Activated CD4-positive, alpha-beta T cell treated with anti-CD3 and anti-CD28 coated beads for 1 hour (primary cell): ENCODE results near the gene JAKMIP1.
"Not testable (repeated sequence)": the region's sequence is repeated elsewhere in the genome, so short reads cannot be mapped to it uniquely, and the experiment has no call there.

Experiments used
- DNase-seq: peaks from one replicate; pipeline ENCODE4 v3.0.0-alpha.2; 2020

Gene JAKMIP1

GRCh38 chr4:6029254-6029653 lies 171.1 kb downstream of the JAKMIP1 start:
- no peak for DNase-seq

- DNase-seq = no peak
Observed at GRCh38 chr4:6028168-6028567, 172.2 kb downstream of the JAKMIP1 start.

GRCh38 chr4:6027392-6027791 lies 173.0 kb downstream of the JAKMIP1 start:
- no peak for DNase-seq

DNA sequence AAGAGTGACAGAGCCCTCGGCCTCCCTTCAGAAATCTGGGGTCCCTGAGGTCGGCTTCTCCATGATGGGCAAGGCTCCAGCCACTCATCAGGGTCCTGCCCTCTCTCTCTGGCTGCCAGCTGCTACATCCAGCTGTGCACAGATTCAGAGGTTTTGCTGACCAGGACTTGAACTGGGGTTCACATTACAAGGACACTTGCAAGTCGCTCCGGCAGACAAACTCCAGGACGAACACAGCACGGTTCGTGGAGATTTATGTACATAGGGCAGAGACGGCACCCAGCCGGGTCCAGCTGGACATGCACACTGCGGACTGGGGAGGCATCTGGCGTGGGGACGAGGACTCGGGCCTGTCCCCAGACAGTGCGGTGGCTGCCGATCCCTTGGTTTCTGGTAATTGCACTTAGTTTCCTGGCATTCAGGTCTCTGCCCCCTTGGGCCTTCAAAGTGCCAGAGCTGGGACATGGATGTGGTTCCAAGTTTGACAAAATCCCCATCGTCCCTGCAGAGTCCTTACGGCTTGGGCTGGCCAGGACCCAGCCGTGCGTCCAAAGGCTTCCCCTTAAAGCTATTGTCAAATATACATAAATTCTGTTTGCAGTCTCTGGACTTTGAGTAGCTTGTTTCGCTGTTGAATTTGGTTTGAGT lies 175.9 kb downstream of the JAKMIP1 start:
- DNase-seq = no peak

GRCh38 chr4:6023731-6024130 lies 176.6 kb downstream of the JAKMIP1 start:
- DNase-seq = no peak

- no peak for DNase-seq
Observed at GRCh38 chr4:6022607-6023288, 177.6 kb downstream of the JAKMIP1 start.

DNA sequence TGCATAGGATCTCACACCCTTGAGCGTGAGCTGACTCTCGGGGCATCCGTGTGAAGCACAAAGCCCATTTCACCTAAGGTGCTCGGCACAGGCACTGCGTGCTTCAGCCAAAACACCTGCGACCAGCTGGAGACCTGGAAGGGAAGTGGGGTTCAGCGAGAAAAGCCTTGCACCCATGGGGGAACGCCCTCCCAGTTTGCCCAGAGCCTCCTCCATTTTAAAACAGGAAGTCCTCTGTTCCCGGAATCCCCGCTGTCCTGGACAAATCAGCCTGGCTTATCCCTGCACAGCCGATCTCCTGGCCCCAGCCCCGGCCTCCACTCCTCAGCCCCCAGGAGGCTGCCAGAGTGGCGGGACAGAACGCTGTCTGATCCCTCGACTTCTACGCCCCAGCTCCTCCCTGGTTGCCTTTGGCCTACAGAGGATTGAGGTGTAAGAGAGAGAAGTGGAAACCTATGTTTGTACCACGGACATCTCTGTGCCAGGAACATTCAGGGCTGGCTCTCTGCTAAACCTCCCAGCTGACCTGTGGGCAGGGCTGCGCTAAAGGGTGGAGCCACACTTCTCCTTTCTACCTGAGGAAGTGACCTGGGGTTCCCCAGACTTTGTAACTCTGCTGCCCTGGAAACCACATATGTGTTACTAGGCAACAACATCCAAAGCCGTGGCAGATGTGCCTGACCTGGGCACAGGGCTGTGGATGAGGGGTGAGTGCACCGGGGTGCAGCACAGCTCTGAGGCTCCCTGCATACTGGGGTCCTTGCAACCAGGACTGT lies 178.3 kb downstream of the JAKMIP1 start:
- DNase-seq = no peak

- DNase-seq = no peak
Observed at GRCh38 chr4:6020613-6021012, 179.7 kb downstream of the JAKMIP1 start.

GRCh38 chr4:6019316-6020263 lies 180.8 kb downstream of the JAKMIP1 start:
- DNase-seq = no peak

DNA sequence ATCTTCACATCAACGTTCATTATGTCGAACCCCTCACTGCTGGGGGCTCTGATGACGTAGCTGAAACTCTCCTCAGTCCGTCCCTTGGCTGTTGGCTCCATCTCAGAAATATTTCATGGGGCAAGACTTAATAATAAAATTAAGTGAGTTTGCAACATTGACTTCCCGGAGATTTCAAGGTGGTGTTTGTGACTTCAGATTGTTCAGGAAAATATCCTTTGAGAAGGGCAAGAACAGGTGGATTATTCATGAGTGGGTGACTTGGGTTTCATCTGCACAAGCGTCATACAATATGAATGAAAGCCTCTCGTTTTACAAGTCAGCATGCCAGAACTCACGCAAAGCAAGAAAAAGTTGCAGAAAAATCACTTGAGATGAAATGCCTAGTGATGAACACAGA lies 182.0 kb downstream of the JAKMIP1 start, which contains the start of gene C4orf50:
C4orf50 (minus strand) TSS at position 101 of the 400 bp plus-strand sequence.
- DNase-seq = no peak

- DNase-seq = no peak
Observed at GRCh38 chr4:6017800-6018199, 182.5 kb downstream of the JAKMIP1 start.

GRCh38 chr4:6017030-6017429 lies 183.3 kb downstream of the JAKMIP1 start:
- no peak for DNase-seq

GRCh38 chr4:6013564-6013963 lies 186.8 kb downstream of the JAKMIP1 start:
- no peak for DNase-seq

GRCh38 chr4:6012200-6012599 lies 188.1 kb downstream of the JAKMIP1 start:
- DNase-seq = no peak

DNA sequence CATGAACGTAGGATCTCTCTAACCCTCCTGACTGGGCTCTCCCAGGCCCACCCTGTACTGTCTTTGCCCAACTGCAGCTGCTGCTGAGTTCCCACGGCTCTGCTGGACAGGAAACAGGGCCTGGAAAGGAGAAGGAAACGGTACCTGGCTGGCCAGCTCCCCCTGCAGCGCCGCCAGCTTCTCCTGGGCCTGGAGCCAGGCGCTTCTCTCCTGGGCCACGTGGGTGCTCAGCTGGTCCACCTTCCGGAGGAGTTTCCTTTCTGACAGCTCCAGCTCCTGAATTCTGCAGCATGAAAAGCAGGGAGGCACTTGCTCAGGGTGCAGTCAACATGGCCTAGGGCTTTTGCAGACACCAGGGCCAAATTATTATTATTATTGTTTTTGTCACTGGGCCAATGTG lies 188.7 kb downstream of the JAKMIP1 start:
- no peak for DNase-seq

GRCh38 chr4:6011271-6011671 lies 189.1 kb downstream of the JAKMIP1 start:
- no peak for DNase-seq

DNA sequence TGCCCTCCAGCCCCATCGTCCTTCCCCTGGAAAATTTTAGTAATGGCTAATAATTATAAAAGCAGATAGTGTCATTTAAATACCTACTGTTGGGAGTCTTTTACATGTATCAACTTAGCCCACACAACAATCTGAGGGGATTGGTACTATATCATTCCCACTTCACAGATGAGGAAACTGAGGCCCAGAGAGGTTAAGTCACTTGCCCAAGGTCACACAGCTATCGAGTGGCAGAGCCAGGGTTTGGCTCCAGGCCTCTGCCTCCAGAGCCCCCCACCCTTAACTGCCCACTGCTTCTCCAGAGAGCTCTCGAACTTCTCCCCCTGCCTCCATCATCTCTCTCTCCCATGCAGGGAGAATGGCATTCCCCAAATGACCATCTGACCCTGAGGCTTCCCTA lies 189.6 kb downstream of the JAKMIP1 start:
- no peak for DNase-seq

GRCh38 chr4:6009452-6009851 lies 190.9 kb downstream of the JAKMIP1 start:
- no peak for DNase-seq

GRCh38 chr4:6008766-6009385 lies 191.5 kb downstream of the JAKMIP1 start:
- no peak for DNase-seq

DNA sequence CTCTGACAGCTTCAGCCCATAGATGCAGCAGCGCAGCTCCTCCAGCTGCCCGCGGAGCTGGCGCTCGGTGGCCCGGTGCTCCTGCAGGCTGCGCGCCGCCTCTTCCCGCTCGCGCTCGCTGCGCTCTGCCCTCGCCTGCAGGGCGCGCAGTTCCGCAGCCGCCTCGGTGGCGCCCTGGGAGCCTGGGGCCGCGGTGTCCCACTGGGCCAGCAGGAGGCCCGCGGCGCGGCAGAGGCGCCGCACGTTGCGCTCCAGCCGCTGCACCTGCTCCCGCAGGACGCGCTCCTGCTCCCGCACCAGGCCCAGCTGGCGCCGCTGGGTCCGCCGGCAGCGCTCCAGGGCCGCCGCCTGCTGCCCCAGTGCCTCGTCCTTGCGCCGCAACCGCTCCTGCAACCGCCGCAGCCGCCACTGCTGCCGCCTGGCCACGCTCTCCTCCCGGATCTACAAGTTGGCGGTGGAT lies 192.2 kb downstream of the JAKMIP1 start:
- no peak for DNase-seq

DNA sequence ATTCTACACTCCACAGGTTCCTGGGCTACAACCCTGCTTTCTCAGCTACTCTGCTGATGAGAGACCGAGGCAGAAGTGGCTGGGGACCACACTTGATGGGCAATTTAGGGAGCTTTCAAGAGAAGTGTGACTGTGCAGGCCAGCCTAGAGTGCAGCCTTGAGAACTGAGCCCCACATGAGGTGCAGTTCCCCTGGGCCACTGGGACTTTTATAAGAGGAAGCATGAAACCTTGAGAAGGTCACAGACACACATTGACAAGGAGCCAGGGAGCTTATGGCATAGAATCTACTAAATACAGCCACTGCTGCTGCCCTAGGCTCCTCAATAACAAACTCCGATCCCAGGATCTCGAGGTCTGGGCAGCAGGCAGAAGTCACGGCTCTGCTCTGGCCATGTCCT lies 195.2 kb downstream of the JAKMIP1 start:
- DNase-seq = no peak

- not testable (repeated sequence) for DNase-seq
Observed at GRCh38 chr4:6003485-6003884, 196.9 kb downstream of the JAKMIP1 start.
